GM21367 (cell line): ENCODE measurements around the gene KCNT2.
"Not testable (repeated sequence)": the region's sequence is repeated elsewhere in the genome, so short reads cannot be mapped to it uniquely, and the experiment has no call there.

Experiments
- ATAC-seq: cut with Tn5 transposase; IDR thresholded peaks from one replicate; pipeline ENCODE4 v1.9.1; 2021; ENCODE audit not compliant: unreplicated experiment

The KCNT2 gene

DNA sequence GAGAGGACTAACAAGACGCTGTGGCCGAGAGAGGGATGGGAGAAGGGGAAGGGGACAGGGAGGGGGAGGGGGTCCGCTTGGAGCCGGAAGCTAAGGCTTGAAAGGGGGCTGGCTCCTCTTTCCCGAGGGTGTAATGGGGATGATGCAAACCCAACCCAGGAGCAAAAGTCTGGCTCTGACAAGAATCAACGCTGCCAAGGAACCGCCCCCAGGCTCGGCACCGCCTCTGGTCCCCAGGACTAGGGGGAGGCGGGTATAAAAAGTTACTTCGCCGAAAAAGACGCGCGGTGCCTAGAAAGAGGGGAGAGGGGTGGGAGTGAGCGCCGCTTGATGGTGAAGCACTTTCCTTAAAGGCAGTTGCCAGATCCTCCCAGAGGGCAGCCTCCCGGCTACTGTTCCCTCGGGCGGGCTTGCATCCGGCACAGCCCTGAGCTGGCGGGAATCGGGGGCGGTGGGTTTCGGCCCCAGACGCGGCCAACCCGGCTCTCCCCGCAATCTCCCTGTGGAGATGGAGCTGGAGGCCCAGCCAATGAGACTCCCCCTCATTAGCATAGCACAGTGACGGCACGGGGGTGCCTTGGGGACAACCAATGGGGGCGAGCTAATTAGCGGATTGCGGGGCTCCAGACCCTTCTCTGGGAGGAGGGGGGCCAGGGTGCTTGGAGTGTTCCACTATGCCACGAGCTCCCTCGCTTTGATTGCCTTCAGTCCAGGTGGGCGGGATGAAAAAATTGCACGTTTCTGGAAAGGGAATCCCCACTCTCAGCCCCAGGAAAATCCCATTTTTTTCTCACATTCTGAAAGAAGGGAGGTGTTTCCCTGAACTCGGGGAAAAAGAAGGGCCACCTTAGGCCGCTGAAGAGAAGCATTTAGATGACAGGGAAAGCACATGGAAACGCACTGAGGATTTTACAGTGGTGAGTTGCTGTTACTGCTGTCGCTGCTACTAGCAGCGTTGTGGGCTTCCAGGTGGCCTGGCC, at the start of gene KCNT2:
KCNT2 (minus strand) TSS at position 51 of the 980 bp plus-strand sequence. CDS start 131 bp downstream, outside the sequence.
- ATAC-seq = no peak

DNA sequence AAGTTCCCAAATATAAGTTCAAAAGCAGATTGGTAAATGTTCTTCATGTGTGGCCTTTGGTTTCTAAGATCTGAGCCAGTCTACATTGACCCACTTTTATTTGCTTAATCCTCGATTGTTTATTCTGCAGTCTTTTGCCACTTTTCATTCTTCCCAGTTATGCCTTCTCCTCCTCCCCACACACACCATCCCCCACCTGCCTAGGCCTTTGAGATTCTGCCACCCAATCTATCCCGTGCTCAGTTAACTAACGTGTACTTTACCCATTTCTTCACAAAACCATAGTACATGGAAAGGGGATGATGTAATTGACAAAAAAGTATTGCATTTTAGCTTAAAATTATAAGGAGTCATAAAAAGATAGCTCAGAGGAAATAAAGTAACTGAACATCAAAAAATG, 47.3 kb upstream of the KCNT2 start:
- ATAC-seq = no peak

- ATAC-seq = no peak
Observed at GRCh38 chr1:196655071-196655470, 46.8 kb upstream of the KCNT2 start.

DNA sequence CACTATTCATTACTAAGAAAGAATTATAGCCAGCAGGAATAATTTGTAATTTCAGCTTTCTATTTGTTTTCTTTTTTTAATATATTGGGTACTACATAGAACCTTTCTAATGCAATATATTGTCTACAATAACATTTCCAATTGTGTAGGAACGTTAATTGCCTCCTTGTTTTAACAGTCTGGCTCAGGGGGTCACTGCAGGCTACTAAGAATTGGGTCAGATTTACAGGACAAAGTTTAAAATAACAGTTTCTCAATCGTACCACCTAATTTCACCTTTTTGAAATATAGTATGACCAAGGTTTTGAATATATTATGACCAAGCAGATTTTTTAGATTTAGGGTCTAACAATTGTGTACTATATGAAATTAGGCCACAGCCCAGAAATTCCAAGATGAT, 46.0 kb upstream of the KCNT2 start:
- no peak for ATAC-seq

- ATAC-seq = no peak
Observed at GRCh38 chr1:196651637-196652215, 43.5 kb upstream of the KCNT2 start, which contains the start of gene CFH. CFH (plus strand) TSS chr1:196652043; CDS start chr1:196652118, 75 bp downstream.

DNA sequence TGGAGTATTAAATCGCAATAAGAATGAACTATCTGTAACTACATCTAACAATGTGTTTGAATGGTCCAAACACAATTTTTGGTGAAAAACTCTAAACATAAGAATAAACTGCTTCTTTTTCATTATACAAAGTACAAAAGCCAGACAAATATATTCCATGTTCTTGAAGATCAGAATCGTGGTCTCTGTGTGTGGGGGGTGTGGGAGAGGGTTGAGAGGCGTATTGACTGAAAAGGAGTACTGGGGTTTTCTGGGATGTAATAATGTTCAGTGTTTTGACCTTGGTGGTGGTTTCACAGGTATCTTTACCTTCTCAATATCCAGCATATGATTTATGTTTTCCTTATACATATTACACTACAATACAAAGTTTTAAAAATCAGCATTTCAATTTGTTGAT, 42.8 kb upstream of the KCNT2 start:
- no peak for ATAC-seq

DNA sequence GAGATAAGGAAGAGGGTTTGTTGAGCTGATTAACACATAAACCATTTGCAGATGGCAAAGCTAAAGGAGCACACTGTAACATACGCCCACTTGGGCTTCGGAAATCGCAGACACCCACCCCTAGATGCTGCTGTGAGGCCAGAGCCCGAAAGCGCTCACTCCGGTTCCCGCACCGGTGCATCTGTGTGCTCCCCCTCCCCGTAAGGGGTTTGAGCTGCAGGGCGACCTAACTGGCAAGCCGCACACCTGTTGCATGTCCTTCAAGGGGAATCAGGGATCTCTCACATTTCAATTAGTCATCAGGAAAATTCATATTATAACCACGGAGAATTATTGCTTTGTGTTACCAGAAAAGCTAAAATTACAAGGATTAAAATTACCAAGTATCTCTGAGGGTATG, 42.2 kb upstream of the KCNT2 start:
- no peak for ATAC-seq

- no peak for ATAC-seq
Observed at GRCh38 chr1:196649990-196650389, 41.8 kb upstream of the KCNT2 start.

DNA sequence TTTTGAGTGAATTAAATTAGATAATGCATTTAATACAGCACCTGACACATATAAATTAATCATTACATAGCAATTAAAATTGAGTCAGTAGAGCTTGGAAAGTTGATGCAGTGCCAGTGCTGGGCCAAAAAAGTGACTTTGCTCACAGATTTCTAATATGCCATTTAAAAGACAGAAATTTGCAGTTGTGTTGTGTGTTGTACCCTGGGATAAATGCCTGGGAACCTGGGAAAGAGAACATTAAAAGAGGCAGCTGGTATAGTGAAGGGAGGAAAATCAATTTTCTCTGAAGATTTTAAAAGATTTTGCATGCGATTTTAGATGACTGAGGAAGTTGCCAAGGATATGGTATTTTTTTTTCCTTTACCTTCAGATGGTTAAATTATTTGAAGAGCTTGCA, 32.7 kb upstream of the KCNT2 start:
- ATAC-seq = no peak

- ATAC-seq = not testable (repeated sequence)
Observed at GRCh38 chr1:196639291-196639690, 31.1 kb upstream of the KCNT2 start.

DNA sequence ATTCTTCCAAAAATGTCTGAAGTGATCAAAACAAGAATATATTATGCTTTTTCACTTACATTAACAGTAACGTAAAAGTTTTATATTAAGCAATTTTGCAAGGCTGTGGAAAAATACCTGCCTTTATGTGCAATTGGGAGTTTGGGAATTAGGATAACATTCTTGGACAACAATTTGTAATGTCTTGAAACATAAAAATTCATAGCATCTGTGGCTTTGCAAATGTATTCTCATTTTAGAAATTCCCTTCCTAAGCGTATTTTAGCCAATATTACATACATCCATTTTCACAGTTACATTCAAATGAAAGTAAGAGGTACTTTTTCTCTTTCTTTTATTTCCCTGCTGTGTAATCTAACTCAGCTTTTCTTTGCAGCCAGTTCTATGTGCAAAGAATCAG, 30.2 kb upstream of the KCNT2 start:
- no peak for ATAC-seq

DNA sequence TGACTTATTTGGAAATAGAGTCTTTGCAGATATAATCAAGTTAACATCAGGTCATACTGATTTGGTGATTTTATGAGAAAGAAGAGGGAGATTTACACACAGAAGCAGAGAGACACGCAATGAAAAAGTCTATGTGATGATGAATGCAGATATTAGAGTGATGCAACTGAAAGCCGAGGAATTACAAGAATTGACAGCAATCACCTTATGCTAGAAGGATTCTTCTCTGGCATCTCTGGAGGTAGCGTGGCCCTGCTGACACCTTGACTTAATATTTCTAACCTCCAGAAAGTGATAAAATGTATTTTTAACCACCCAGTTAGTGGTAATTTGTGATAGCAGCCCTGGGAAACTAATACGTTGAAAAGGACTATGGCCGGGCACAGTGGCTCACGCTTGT, 29.4 kb upstream of the KCNT2 start:
- no peak for ATAC-seq

- no peak for ATAC-seq
Observed at GRCh38 chr1:196628838-196629237, 20.6 kb upstream of the KCNT2 start.

DNA sequence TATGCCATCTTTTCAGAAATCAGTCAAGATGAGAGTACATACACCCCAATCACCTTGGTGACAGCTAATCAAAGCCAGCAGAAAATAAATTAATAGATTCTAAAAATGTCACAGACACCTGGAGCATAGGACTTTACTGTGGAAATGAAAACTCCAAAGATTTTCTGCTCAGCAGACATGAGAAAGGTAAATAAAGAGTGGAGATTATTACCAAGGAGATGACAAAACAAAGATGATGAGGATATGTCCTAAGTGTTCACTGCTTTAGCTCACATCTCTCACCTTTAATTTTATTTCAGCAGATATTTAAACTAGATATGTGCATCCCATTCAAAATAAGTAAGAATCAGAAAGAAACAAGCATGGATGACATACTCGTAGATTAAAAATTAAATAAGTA, 14.8 kb upstream of the KCNT2 start:
- ATAC-seq = no peak

DNA sequence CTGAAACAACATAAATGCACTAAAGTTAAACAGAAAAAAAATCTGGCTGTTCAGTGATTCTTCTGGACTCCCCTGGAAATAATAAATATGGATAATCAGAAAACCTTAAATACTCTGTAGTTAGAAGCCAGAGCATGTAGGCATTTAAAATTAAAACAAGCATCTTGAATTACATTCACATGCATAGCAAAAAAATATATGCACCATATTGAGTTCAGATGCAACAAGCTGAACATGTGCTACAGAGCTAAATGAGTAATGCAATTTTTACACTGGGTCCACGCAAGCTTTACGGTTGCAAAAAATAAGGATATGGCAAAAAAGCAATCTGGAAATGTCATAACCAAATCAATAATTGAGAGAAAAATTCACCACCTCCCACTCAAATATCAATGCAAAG, 11.5 kb upstream of the KCNT2 start:
- ATAC-seq = no peak

GRCh38 chr1:196611873-196612272, 3.6 kb upstream of the KCNT2 start:
- ATAC-seq = no peak

- ATAC-seq = no peak
Observed at GRCh38 chr1:196609370-196609737, 1.1 kb upstream of the KCNT2 start.

GRCh38 chr1:196607981-196608380, 259 bp downstream of the KCNT2 start:
- ATAC-seq = no peak

- no peak for ATAC-seq
Observed at GRCh38 chr1:196603651-196604050, 4.6 kb downstream of the KCNT2 start.

- ATAC-seq = no peak
Observed at GRCh38 chr1:196598942-196599748, 9.1 kb downstream of the KCNT2 start.

- ATAC-seq = no peak
Observed at GRCh38 chr1:196594700-196595099, 13.5 kb downstream of the KCNT2 start.
